Measurements from ENCODE around the gene SIX3. TPM values are rescaled to one million over a fixed set of nuclear protein-coding genes. Genes with fewer than 3 reads are reported as not detected.

The SIX3 gene
- total and polyA plus RNA-seq, 2 donors (not counting 3 experiments of a cell fraction or from before 2014, with no cell fraction given), result not detected

DNA sequence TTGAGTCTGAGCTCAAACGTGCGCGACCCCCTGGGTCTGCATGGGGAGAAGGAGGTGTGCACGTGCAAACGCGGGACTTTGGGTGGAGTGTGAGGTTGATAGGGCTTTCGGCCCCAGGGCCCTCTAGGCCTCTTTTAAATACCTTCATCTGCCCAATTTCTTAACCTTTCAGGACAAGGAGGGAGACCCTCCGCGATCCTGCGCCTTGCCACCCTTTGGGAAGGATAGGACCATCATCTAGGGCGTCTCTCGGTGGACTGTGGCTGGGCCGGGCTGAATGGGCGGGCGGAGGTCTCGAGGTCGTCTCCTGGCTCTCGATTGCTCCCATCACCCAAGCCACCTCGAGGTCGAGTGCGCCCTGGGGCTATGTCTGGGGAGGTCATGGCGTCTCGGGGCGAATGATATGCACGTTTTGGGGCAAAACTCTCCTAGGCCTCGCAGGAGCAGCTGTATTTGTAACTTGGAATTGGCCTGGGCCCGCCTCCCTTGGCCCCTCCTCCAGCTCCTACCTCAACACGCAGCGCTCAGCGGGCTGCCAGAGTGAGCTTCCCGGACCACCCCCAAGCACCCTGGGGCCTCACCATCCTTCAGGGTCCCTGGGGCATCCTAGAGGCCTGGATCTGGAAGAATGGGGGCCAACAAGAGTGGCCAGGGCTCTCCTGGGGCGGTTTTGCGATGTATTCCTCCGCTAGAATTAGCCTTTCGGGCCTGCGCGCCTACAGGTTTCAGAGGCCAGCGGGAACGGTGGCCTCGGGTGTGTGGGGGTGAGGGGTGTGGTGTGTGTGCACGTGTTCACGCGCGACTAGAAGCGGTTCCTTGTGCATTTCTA, 8.7 kb upstream of the SIX3 start:
- DNase-seq (ENCODE audit: low read depth, low spot score), result no peak
- no peak for FAIRE-seq
- Histone ChIP-seq H4K20me1 (replicated peaks; ENCODE audit: control insufficient read depth, extremely low read depth, insufficient read depth, low read length) (no peaks in the 10 kb centered on the region), H3K4me1 (ENCODE audit: control insufficient read depth, extremely low read depth, insufficient read depth, low read length) (peaks cover 4% of the 10 kb centered on the region), H3K4me2 (ENCODE audit: insufficient read depth, low read length) (no peak overlapping the region), H2AFZ (ENCODE audit: low read depth, low read length) (no peak overlapping the region), H3K9me3 (replicated peaks; ENCODE audit: control insufficient read depth, insufficient read depth, low read length) (no peaks in the 10 kb centered on the region), H3K27ac (ENCODE audit: insufficient read depth, low read depth, low read length) (no peak overlapping the region), H3K79me2 (ENCODE audit: control insufficient read depth, insufficient read depth, low read length) (no peaks in the 10 kb centered on the region), H3K9me1 (replicated peaks; ENCODE audit: control insufficient read depth, extremely low read depth, insufficient read depth, low read length) (no peaks in the 10 kb centered on the region), H3K27me3 (ENCODE audit: control insufficient read depth in 2 of 2, insufficient read depth in 2 of 2, low read length in 2 of 2) (peaks cover 87 to 95% of the 10 kb centered on the region in 2 experiments), H3K9ac (replicated peaks; ENCODE audit: extremely low read depth, insufficient read depth, low read length) (no peak overlapping the region), H3K36me3 (ENCODE audit: control insufficient read depth in 2 of 2, extremely low read depth in 1 of 2, insufficient read depth in 2 of 2, low read length in 2 of 2) (no peaks in the 10 kb centered on the region), H3K4me3 (replicated peaks in 1 of 3; ENCODE audit: insufficient read depth in 1 of 3, low read depth in 1 of 3, low read length in 3 of 3) (no peak overlapping the region)
- CTCF ChIA-PET, result interaction anchor here (1.3 kb wide), 1 partner anchor 20 kb away, joined by 4 read pairs; no protein-coding TSS in a partner anchor
- intact Hi-C loops (cut with micrococcal nuclease) (no loop called here), dilution Hi-C loops (cut with MboI; ENCODE audit: extremely low pct_ligation_motif_present, low sequenced_read_pairs) (no loop called here)
- BruUV-seq (replicated peaks), result no TSS peak
- POLR2A ChIA-PET, result no interaction called here
- TF ChIP-seq EZH2 (IDR thresholded peaks at IDR 0.05; ENCODE audit: borderline replicate concordance, low read depth, low read length, severe bottlenecking) (no peak), GATA2 (IDR thresholded peaks at IDR 0.05; ENCODE audit: insufficient read depth, insufficient read length, low read depth, low read length) (no peak), FOS (IDR thresholded peaks at IDR 0.05; ENCODE audit: borderline replicate concordance, insufficient read depth, low read length) (no peak), MYC (IDR thresholded peaks at IDR 0.05; ENCODE audit: low read depth, low read length) (no peak), CTCF (IDR thresholded peaks at IDR 0.05; ENCODE audit: extremely low read depth in 1 of 2, insufficient read depth in 1 of 2, low read depth in 1 of 2, low read length in 2 of 2) (no peak), JUN (IDR thresholded peaks at IDR 0.05; ENCODE audit: borderline replicate concordance, insufficient read depth, insufficient read length, low read depth) (no peak), POLR2A (IDR thresholded peaks at IDR 0.05; ENCODE audit: low read depth, low read length) (no peak), MAX (IDR thresholded peaks at IDR 0.05; ENCODE audit: insufficient read depth, insufficient read length) (no peak), POLR2AphosphoS5 (IDR thresholded peaks at IDR 0.05; ENCODE audit: insufficient read depth, low read depth, low read length) (no peak)
